GM12878 (cell line): ENCODE data around the gene ANKRD65. TPM values are rescaled to one million over a fixed set of nuclear protein-coding genes. Genes with fewer than 3 reads are reported as not detected.

Experiments used
- ATAC-seq: fragments of 200-7000 bp; cut with Tn5 transposase; 3 replicates; pipeline ENCODE4 v1.9.1; 2020; ENCODE audit warnings: mild to moderate bottlenecking, moderate library complexity
- BruUV-seq: library from RNA; stranded (reverse); fragments of 400-500 nt; replicated peaks from 2 replicates; lab custom pipeline; 2021; lab: Mats Ljungman, UMichigan
- CTCF ChIA-PET: fragments of 300-600 bp; sonication (Branson Sonifier 250); formaldehyde crosslinking; extraction: SDS; loops from one replicate; lab custom pipeline; 2021; ENCODE audit warnings: inconsistent platforms; lab: Yijun Ruan, JAX
- POLR2A ChIA-PET: fragments of 350-600 bp; formaldehyde crosslinking; extraction: SDS; loops from one replicate; lab custom pipeline; 2021; ENCODE audit warnings: inconsistent platforms; lab: Charles Lee
- RAD21 ChIA-PET: fragments of 300-600 bp; sonication (Branson Sonifier 250); formaldehyde crosslinking; loops from one replicate; lab custom pipeline; 2023; ENCODE audit warnings: antibody characterized with exemption; ENCODE audit not compliant: unreplicated experiment; lab: Charles Lee
- SMC1A ChIA-PET: fragments of 300-600 bp; sonication (Branson Sonifier 250); formaldehyde crosslinking; loops from one replicate; lab custom pipeline; 2023; ENCODE audit not compliant: unreplicated experiment, uncharacterized antibody; lab: Charles Lee
- DNase-seq: peaks from one replicate; pipeline ENCODE4 v3.0.0-alpha.2; 2011; ENCODE audit warnings: low read depth, low spot score
- FAIRE-seq: peaks from 3 replicates; lab custom pipeline; 2011; peaks lifted over from hg19 to GRCh38; lab: Jason Lieb, UNC
- H2AFZ ChIP-seq: 2 replicates; pipeline ENCODE4 v1.6.0; 2011; ENCODE audit warnings: low read depth, low read length, control low read depth; ENCODE audit not compliant: control insufficient read depth
- H3K27ac ChIP-seq: 2 replicates; pipeline ENCODE4 v1.5.1; 2011; ENCODE audit warnings: control low read depth; ENCODE audit not compliant: control insufficient read depth, insufficient read depth
- H3K27me3 ChIP-seq, 2 experiments: replicated peaks in 1 of 2; 2 replicates each; pipeline versions ENCODE4 v1.6.0 to v1.6.1; 2011; ENCODE audit warnings: low read length in 1 of 2; ENCODE audit not compliant: control insufficient read depth in 2 of 2, insufficient read depth in 2 of 2
- H3K36me3 ChIP-seq, 2 experiments: 2 replicates each; pipeline ENCODE4 v1.5.1; 2011; ENCODE audit warnings: low read length in 1 of 2; ENCODE audit not compliant: control insufficient read depth in 2 of 2, insufficient read depth in 2 of 2
- H3K4me1 ChIP-seq: 2 replicates; pipeline ENCODE4 v1.6.1; 2011; ENCODE audit warnings: mild to moderate bottlenecking, low read length, moderate library complexity, mixed read lengths; ENCODE audit not compliant: control insufficient read depth, insufficient read depth
- H3K4me2 ChIP-seq: 2 replicates; pipeline ENCODE4 v1.6.0; 2011; ENCODE audit warnings: control low read depth; ENCODE audit not compliant: control insufficient read depth, insufficient read depth
- H3K4me3 ChIP-seq: fragments of 200-600 bp; sonication (generic); 2 replicates; pipeline ENCODE4 v1.5.1; 2016
- H3K79me2 ChIP-seq: 2 replicates; pipeline ENCODE4 v1.6.0; 2011; ENCODE audit warnings: low read length; ENCODE audit not compliant: control insufficient read depth, insufficient read depth
- H3K9ac ChIP-seq: 2 replicates; pipeline ENCODE4 v1.8.0; 2011; ENCODE audit warnings: low read length, control low read depth, mixed read lengths; ENCODE audit not compliant: control insufficient read depth, insufficient read depth
- H3K9me3 ChIP-seq: replicated peaks from 3 replicates; pipeline ENCODE4 v1.5.1; 2011; ENCODE audit warnings: mild to moderate bottlenecking, low read length; ENCODE audit not compliant: control insufficient read depth, insufficient read depth
- H4K20me1 ChIP-seq: 2 replicates; pipeline ENCODE4 v1.6.0; 2011; ENCODE audit not compliant: control insufficient read depth, insufficient read depth
- CBFB ChIP-seq: IDR thresholded peaks from 2 replicates; pipeline ENCODE4 v1.6.1; 2016; ENCODE audit warnings: antibody characterized with exemption, low read depth
- CBX5 ChIP-seq: sonication (generic); IDR thresholded peaks from 2 replicates; pipeline ENCODE4 v1.6.1; 2016; ENCODE audit warnings: low read depth, moderate library complexity, mild to moderate bottlenecking, inconsistent platforms
- CEBPZ ChIP-seq: fragments of 150-350 bp; IDR thresholded peaks from 2 replicates; pipeline ENCODE4 v1.6.1; 2016; ENCODE audit warnings: low read depth, low read length
- CREM ChIP-seq: IDR thresholded peaks from 2 replicates; pipeline ENCODE4 v1.6.1; 2014; ENCODE audit warnings: antibody characterized with exemption, low read depth
- ETV6 ChIP-seq, 2 experiments: fragments of 450-650 bp in 1 of 2; IDR thresholded peaks in 1 of 2; conservative IDR thresholded peaks in 1 of 2; 2 replicates each; pipeline ENCODE4 v1.6.1; 2014; ENCODE audit warnings: antibody characterized with exemption in 1 of 2, borderline replicate concordance in 1 of 2, low read depth in 1 of 2, mild to moderate bottlenecking in 1 of 2, moderate library complexity in 1 of 2
- IRF4 ChIP-seq: IDR thresholded peaks from 2 replicates; pipeline ENCODE4 v1.6.1; 2011; ENCODE audit warnings: low read depth, low read length
- KLF5 ChIP-seq: fragments of 450-650 bp; IDR thresholded peaks from 2 replicates; pipeline ENCODE4 v1.6.1; 2014; ENCODE audit warnings: mild to moderate bottlenecking; ENCODE audit not compliant: partially characterized antibody
- MXI1 ChIP-seq: fragments of 150-350 bp; IDR thresholded peaks from 2 replicates; pipeline ENCODE4 v1.6.1; 2011; ENCODE audit warnings: low read depth, mild to moderate bottlenecking, inconsistent platforms, low read length, improper control_type of control experiment
- NRF1 ChIP-seq: conservative IDR thresholded peaks from 2 replicates; pipeline ENCODE4 v1.6.1; 2011; ENCODE audit warnings: mild to moderate bottlenecking, low read depth, low read length, improper control_type of control experiment
- PML ChIP-seq: IDR thresholded peaks from 2 replicates; pipeline ENCODE4 v1.6.1; 2012; ENCODE audit warnings: low read length, inconsistent platforms
- POU2F2 ChIP-seq: IDR thresholded peaks from 3 replicates; pipeline ENCODE4 v1.6.1; 2011; ENCODE audit warnings: low read depth, mild to moderate bottlenecking, low read length, borderline replicate concordance
- SRF ChIP-seq, 2 experiments: IDR thresholded peaks; 2 replicates each; pipeline ENCODE4 v1.6.1; 2011; ENCODE audit warnings: low read depth in 2 of 2, low read length in 2 of 2, mild to moderate bottlenecking in 1 of 2, moderate library complexity in 1 of 2
- USF2 ChIP-seq: IDR thresholded peaks from 2 replicates; pipeline ENCODE4 v1.6.1; 2011; ENCODE audit warnings: low read depth, low read length, improper control_type of control experiment, borderline replicate concordance
- ZNF384 ChIP-seq: IDR thresholded peaks from 2 replicates; pipeline ENCODE4 v1.6.1; 2012; ENCODE audit warnings: low read depth, mild to moderate bottlenecking, low read length, improper control_type of control experiment, borderline replicate concordance
- ZNF622 ChIP-seq: fragments of 450-650 bp; IDR thresholded peaks from 2 replicates; pipeline ENCODE4 v1.6.1; 2017; ENCODE audit warnings: mild to moderate bottlenecking, inconsistent platforms
- WGBS: methylation state at CpG from one replicate; pipeline ENCODE4 v1.1.6; 2016; ENCODE audit warnings: low lambda C conversion rate; ENCODE audit not compliant: insufficient replicate concordance, insufficient coverage; ENCODE audit errors: missing lambda C conversion rate; 5-methylcytosine and 5-hydroxymethylcytosine counted together
- in situ Hi-C: fragments of 300-500 bp; cut with MboI; formaldehyde crosslinking; loops from 9 replicates; pipeline ENCODE4 v1.14.3; 2018; ENCODE audit warnings: mixed read lengths
- intact Hi-C: fragments of 100-400 bp; cut with micrococcal nuclease; formaldehyde crosslinking; loops from one replicate; pipeline ENCODE4 v1.14.2; 2022; ENCODE audit not compliant: unreplicated experiment
- polyA plus RNA-seq, 11 experiments: library from polyadenylated mRNA; depleted of rRNA in 4 of 11; unstranded in 6 of 11; stranded (reverse) in 5 of 11; fragments of >200 nt; fragmentation: Nextera tagmentation in 4 of 11; fragmentation: Illumina TruSeq in 1 of 11; extraction: Ambion mirVana in 4 of 11; extraction: Trizol in 1 of 11; gene quantifications; 1 replicate in 1 of 11; 2 replicates in 10 of 11; pipeline versions ENCODE4 v1.2.1 to v1.2.3, GENCODE V29; 2011 to 2016; ENCODE audit warnings: inconsistent platforms in 2 of 11, missing spikeins in 2 of 11, low read depth in 1 of 11
- total RNA-seq, 4 experiments: library from RNA; depleted of rRNA in 3 of 4; stranded (reverse); fragments of >200 nt in 3 of 4; fragmentation: Illumina TruSeq in 1 of 4; extraction: Trizol in 1 of 4; gene quantifications; 2 replicates each; pipeline versions ENCODE4 v1.2.1 to v1.2.3, GENCODE V29; 2013 to 2021

The ANKRD65 gene
- total and polyA plus RNA-seq, 10 of the 15 experiments (the other 5 are each of a cell fraction or from before 2014, with no cell fraction given): 0.05 to 2.8 (median 0.37) TPM

DNA sequence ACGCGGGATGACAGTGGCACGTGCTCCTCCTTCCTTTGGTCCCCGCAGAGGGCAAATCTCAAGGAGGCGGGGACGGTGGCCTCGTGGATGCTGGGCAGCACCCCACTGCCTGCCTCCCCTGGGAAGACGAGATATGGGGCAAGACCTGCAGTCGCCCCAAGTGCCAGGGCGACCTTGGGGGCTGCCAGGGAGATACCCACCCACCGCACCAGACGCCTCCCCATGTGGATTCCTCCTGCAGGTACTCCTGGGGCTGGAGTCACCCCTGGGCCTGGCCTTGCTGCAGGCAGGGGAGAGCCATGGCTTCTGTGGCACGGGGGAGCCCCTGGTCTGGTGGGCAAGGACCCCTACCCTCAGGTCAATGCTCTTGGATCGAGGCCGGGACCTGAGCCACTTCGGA lies 40.2 kb downstream of the ANKRD65 start:
- peaks cover 5% of the 10 kb centered on the region for H3K79me2 ChIP-seq
- ATAC-seq (no peak), FAIRE-seq (no peak), DNase-seq (no peak)
- WGBS: 97% methylated on average over 16 of the region's 16 CpGs
- no peak for TF ChIP-seq MXI1
- TF ChIP-seq CBX5: no peak
- no peak for TF ChIP-seq IRF4
- no peak for TF ChIP-seq CEBPZ
- no peak for TF ChIP-seq POU2F2
- TF ChIP-seq ZNF384: no peak
- TF ChIP-seq USF2: no peak
- no peak for TF ChIP-seq ETV6 (conservative IDR thresholded peaks at IDR 0.05 in 1 of 2, IDR thresholded peaks at IDR 0.05 in 1 of 2; ENCODE audit: borderline replicate concordance in 1 of 2, low read depth in 1 of 2)
- no peak for TF ChIP-seq SRF (IDR thresholded peaks at IDR 0.05; ENCODE audit: low read depth in 2 of 2, low read length in 2 of 2)
- TF ChIP-seq KLF5: no peak
- no peak for TF ChIP-seq NRF1
- TF ChIP-seq CREM: no peak
- no peak for TF ChIP-seq PML
- no peak for TF ChIP-seq CBFB
- TF ChIP-seq ZNF622: no peak
- CTCF ChIA-PET: no interaction called here
- SMC1A ChIA-PET: no interaction called here
- RAD21 ChIA-PET: no interaction called here
- no peak overlapping the region for H2AFZ ChIP-seq
- no peak overlapping the region for H3K27ac ChIP-seq
- no peak overlapping the region for H3K4me2 ChIP-seq
- no peaks in the 10 kb centered on the region for H3K9me3 ChIP-seq
- in situ Hi-C loops (no loop called here), intact Hi-C loops (no loop called here)
- no peak overlapping the region for H3K9ac ChIP-seq
- H3K4me3 ChIP-seq: no peak overlapping the region
- no peaks in the 10 kb centered on the region for H3K27me3 ChIP-seq
- H4K20me1 ChIP-seq: no peaks in the 10 kb centered on the region
- BruUV-seq: no TSS peak
- POLR2A ChIA-PET: interaction anchor here (1.0 kb wide), 1 partner anchor 19 kb away, joined by 3 read pairs; no protein-coding TSS in a partner anchor
- peaks cover 3% of the 10 kb centered on the region; the same call in 1 of the 2 replicates for H3K4me1 ChIP-seq
- peaks cover 3 to 11% of the 10 kb centered on the region in 2 experiments; a peak in 3 of 4 replicates for H3K36me3 ChIP-seq
